ENCODE data around the gene CDH13. TPM values are rescaled to one million over a fixed set of nuclear protein-coding genes. Genes with fewer than 3 reads are reported as not detected.

CDH13 gene
- total RNA-seq, 1 donor from 2014 or later, result 2.3 TPM

- Mint-ChIP-seq H3K4me3 (ENCODE audit: unreplicated experiment) (no peak overlapping the region), H3K4me1 (ENCODE audit: unreplicated experiment) (peaks cover 54% of the 10 kb centered on the region), H3K27ac (ENCODE audit: unreplicated experiment) (no peak overlapping the region), H3K9me3 (ENCODE audit: unreplicated experiment) (no peaks in the 10 kb centered on the region), H3K36me3 (ENCODE audit: low read depth, unreplicated experiment) (no peaks in the 10 kb centered on the region), H3K27me3 (ENCODE audit: unreplicated experiment) (no peaks in the 10 kb centered on the region)
- no peak for TF ChIP-seq CTCF (IDR thresholded peaks at IDR 0.05; ENCODE audit: unreplicated experiment)
- no peak for DNase-seq (ENCODE audit: low spot score)
These were observed 127.1 kb downstream of the CDH13 start for GRCh38 chr16:82753821-82754220.

- DNase-seq (ENCODE audit: low spot score), result no peak
- peaks cover 46% of the 10 kb centered on the region for H3K4me1 Mint-ChIP-seq (ENCODE audit: unreplicated experiment)
- H3K27ac Mint-ChIP-seq (ENCODE audit: unreplicated experiment), result no peak overlapping the region
- no peaks in the 10 kb centered on the region for H3K27me3 Mint-ChIP-seq (ENCODE audit: unreplicated experiment)
- H3K9me3 Mint-ChIP-seq (ENCODE audit: unreplicated experiment), result no peaks in the 10 kb centered on the region
- no peak for TF ChIP-seq CTCF (IDR thresholded peaks at IDR 0.05; ENCODE audit: unreplicated experiment)
- no peak overlapping the region for H3K4me3 Mint-ChIP-seq (ENCODE audit: unreplicated experiment)
- H3K36me3 Mint-ChIP-seq (ENCODE audit: low read depth, unreplicated experiment), result no peaks in the 10 kb centered on the region
These were observed 128.1 kb downstream of the CDH13 start for GRCh38 chr16:82754716-82755513.

- no peak overlapping the region for H3K4me3 Mint-ChIP-seq (ENCODE audit: unreplicated experiment)
These were observed 129.0 kb downstream of the CDH13 start for GRCh38 chr16:82755570-82756282.

GRCh38 chr16:82756283-82756599 is 129.5 kb downstream of the CDH13 start:
- H3K4me3 Mint-ChIP-seq (ENCODE audit: unreplicated experiment), result no peak overlapping the region
- H3K4me1 Mint-ChIP-seq (ENCODE audit: unreplicated experiment), result peaks cover 36% of the 10 kb centered on the region
- no peaks in the 10 kb centered on the region for H3K36me3 Mint-ChIP-seq (ENCODE audit: low read depth, unreplicated experiment)
- no peak for DNase-seq (ENCODE audit: low spot score)
- H3K27me3 Mint-ChIP-seq (ENCODE audit: unreplicated experiment), result no peaks in the 10 kb centered on the region
- TF ChIP-seq CTCF (IDR thresholded peaks at IDR 0.05; ENCODE audit: unreplicated experiment), result no peak
- no peak overlapping the region for H3K27ac Mint-ChIP-seq (ENCODE audit: unreplicated experiment)
- no peaks in the 10 kb centered on the region for H3K9me3 Mint-ChIP-seq (ENCODE audit: unreplicated experiment)

More at GRCh38 chr16:82755570-82756282, 129.0 kb downstream of the CDH13 start:
- Mint-ChIP-seq H3K9me3 (ENCODE audit: unreplicated experiment) (no peaks in the 10 kb centered on the region), H3K27ac (ENCODE audit: unreplicated experiment) (no peak overlapping the region), H3K36me3 (ENCODE audit: low read depth, unreplicated experiment) (no peaks in the 10 kb centered on the region), H3K27me3 (ENCODE audit: unreplicated experiment) (no peaks in the 10 kb centered on the region), H3K4me1 (ENCODE audit: unreplicated experiment) (peaks cover 41% of the 10 kb centered on the region)
- DNase-seq (ENCODE audit: low spot score), result no peak
- TF ChIP-seq CTCF (IDR thresholded peaks at IDR 0.05; ENCODE audit: unreplicated experiment), result peak; percentile 42

- Mint-ChIP-seq H3K36me3 (ENCODE audit: low read depth, unreplicated experiment) (no peaks in the 10 kb centered on the region), H3K4me3 (ENCODE audit: unreplicated experiment) (no peak overlapping the region), H3K9me3 (ENCODE audit: unreplicated experiment) (no peaks in the 10 kb centered on the region), H3K27me3 (ENCODE audit: unreplicated experiment) (no peaks in the 10 kb centered on the region), H3K27ac (ENCODE audit: unreplicated experiment) (no peak overlapping the region), H3K4me1 (ENCODE audit: unreplicated experiment) (peaks cover 24% of the 10 kb centered on the region)
- no peak for DNase-seq (ENCODE audit: low spot score)
- TF ChIP-seq CTCF (IDR thresholded peaks at IDR 0.05; ENCODE audit: unreplicated experiment), result no peak
These were observed 131.6 kb downstream of the CDH13 start for GRCh38 chr16:82758406-82758805.

Data from endothelial cell (in vitro differentiated cells).